ES-I3 (cell line): Measurements from ENCODE around the gene IGSF21.

ENCODE experiments used
- H3K36me3 ChIP-seq: 2 replicates; pipeline ENCODE4 v1.6.1; 2013; ENCODE audit warnings: mild to moderate bottlenecking, low read length, control low read depth, moderate library complexity; ENCODE audit not compliant: insufficient read depth
- H3K4me1 ChIP-seq: 2 replicates; pipeline ENCODE4 v1.6.1; 2013; ENCODE audit warnings: mild to moderate bottlenecking, control low read depth, low read length; ENCODE audit not compliant: insufficient read depth
- H3K9ac ChIP-seq: 2 replicates; pipeline ENCODE4 v1.6.1; 2013; ENCODE audit warnings: low read depth, mild to moderate bottlenecking, low read length, moderate library complexity
- H3K9me3 ChIP-seq: 2 replicates; pipeline ENCODE4 v1.6.1; 2013; ENCODE audit warnings: mild to moderate bottlenecking, low read length, moderate library complexity; ENCODE audit not compliant: control insufficient read depth, insufficient read depth

The IGSF21 gene

DNA sequence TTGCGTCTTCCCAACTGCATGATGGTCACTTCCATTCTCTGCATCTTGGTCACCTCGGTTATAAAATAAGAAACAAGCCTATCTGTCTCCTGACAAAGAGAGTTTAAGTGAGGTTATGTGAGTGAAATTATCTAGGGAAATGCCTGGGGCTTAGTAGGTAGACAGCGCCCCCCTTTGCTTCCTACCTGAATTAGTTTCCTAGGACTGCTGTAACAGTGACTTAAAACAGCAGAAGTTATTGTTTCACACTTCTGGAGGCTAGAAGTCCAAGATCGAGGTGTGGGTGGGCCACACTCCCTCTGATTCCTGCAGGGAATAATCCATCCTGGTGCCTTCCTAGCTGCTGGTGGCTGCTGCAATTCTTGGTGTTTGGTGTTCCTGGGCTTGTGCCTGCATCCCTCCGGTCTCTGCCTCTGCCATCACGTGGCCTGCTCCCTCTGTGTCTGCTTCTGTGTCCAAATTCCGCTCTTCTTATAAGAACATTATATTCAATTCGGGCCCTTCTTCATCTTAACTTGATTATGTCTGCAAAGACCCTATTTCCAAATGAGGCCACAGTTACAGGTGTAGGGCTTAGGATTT is 92.6 kb downstream of the IGSF21 start:
- Histone ChIP-seq H3K9ac (no peak overlapping the region), H3K4me1 (peaks cover 14% of the 10 kb centered on the region), H3K36me3 (no peaks in the 10 kb centered on the region), H3K9me3 (no peaks in the 10 kb centered on the region)

DNA sequence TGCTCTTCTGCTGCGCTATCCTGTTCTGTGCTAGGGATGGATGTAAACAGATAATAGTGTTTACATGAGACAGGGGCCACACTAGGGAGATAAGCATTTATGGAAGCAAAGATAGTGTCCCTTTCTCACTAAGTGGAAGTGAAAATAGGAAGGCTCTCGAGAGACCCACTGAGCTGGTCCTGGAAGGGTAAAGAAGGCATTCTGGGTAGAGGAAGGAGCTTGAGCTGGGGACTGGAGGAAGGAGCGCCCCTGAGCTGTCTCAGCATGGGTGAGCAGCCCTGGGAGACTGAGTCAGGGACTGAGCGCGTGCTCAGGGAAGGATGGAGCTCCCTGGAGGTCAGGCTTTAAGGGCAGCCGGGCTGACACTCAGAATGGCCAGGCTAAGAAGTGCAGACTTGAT is 93.3 kb downstream of the IGSF21 start:
- Histone ChIP-seq H3K36me3 (no peaks in the 10 kb centered on the region), H3K9me3 (no peaks in the 10 kb centered on the region), H3K9ac (no peak overlapping the region), H3K4me1 (peaks cover 14% of the 10 kb centered on the region)

DNA sequence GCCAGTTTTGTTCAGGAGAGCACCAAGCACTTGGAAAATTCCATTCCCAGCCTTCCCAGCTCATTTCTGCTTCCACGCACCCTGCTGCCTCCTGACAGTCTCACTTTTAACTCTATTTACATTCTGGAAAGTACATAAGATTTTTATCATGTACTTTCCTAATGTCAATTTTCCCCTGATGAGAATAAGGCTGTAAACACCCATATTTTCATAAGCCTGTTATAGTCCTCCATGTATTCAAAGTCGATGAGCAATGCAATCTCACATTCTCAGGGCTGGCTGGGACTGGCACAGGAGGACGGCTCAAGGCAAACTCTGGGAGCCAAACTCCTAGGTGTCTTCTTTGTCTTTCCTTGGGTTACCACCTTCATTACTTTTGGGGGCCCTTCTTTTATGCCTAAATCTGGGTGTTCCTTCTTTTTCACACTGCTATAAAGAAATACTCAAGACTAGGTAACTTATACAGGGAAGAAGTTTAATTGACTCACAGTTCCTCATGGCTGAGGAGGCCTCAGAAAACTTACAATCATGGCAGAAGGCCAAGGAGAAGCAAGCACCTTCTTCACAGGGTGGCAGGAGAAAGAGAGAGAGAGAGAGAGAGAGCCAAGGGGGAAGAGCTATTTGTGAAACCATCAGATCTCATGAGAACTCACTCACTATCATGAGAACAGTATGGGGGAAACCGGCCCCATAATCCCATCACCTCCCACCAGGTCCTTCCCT is 94.6 kb downstream of the IGSF21 start:
- Histone ChIP-seq H3K9ac (no peak overlapping the region), H3K9me3 (no peaks in the 10 kb centered on the region), H3K4me1 (peaks cover 14% of the 10 kb centered on the region), H3K36me3 (no peaks in the 10 kb centered on the region)

DNA sequence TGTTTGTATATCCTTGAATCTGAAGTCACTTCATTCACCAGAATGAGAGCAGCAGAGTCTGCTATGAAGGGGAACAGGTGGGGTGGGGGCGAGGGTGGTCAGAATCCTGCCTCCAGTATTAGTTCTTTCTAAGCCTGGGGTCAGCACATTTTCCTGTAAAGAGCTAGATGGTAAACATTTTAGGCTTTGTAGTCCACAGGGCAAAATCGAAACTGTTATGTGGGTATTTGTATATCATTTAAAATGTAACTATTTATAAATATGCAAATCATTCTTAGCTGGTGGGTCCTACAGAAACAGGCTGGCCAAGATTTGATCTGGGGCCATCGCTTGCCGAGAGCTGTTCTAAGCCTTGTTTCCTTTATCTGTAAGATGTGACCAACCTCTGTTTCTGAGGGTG is 96.0 kb downstream of the IGSF21 start:
- H3K36me3 ChIP-seq = no peaks in the 10 kb centered on the region
- no peaks in the 10 kb centered on the region for H3K9me3 ChIP-seq
- peaks cover 22% of the 10 kb centered on the region for H3K4me1 ChIP-seq
- no peak overlapping the region for H3K9ac ChIP-seq

DNA sequence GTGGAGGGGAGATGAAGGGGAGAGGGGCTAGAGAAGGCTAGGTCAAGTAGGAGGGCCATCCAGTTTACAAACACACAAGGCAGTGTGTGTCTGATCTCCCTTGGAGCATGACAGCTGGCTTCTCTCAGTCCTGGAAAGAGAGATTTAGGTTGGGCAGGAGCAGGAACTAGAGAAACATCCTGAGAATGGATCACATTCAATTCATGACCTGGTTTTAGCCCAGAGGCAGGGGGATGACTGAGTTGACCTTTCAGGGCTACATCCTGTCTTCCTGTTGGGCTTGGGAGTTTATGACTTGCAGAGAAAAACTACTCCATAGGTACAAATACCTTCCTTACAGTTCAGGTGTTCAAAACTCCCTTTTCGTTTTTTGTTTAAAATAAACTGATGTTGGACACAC is 97.0 kb downstream of the IGSF21 start:
- H3K9me3 ChIP-seq = no peaks in the 10 kb centered on the region
- peaks cover 25% of the 10 kb centered on the region for H3K4me1 ChIP-seq
- no peaks in the 10 kb centered on the region for H3K36me3 ChIP-seq
- H3K9ac ChIP-seq = no peak overlapping the region

DNA sequence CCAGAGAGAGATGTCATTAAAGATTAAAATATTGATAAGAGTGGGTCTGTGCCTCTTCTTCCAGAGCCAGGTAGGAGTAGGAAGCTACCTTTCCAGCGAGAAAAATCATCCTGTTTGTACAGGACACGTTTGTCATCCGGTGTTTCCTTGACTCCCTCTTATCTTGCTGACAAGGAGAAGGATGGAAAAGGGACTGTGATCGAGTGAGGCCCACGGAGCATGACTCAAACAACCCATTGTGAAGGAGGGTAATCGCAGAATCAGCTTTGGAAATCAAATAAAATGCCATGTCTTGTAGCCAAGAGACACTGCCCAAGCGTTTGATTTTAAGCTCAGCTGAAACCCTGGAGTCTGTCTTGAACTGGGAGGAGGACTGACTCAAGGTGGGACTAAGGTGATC is 97.7 kb downstream of the IGSF21 start:
- no peak overlapping the region for H3K9ac ChIP-seq
- H3K9me3 ChIP-seq = no peaks in the 10 kb centered on the region
- H3K4me1 ChIP-seq = peaks cover 20% of the 10 kb centered on the region; the same call in 1 of the 2 replicates
- no peaks in the 10 kb centered on the region for H3K36me3 ChIP-seq

DNA sequence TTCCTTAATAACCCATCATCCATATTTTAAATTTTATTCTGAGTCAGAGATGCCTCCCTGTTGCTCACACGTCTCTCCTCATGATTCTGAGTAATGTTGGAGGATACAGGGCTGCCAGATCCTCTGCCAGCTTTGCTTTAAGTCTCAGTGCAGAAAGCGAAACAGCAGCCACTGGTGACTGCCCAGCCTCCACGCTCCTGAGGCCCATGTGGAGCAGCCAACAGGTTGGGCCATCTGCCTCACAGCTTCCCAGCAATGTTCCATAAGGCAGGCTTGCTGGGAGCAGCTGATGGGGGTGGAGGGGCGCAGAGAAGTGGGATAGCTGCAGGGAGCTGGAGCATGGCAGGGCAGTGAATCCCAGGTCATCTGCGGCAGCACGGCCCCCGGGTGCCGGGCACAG is 104.2 kb downstream of the IGSF21 start:
- Histone ChIP-seq H3K36me3 (no peaks in the 10 kb centered on the region), H3K9ac (no peak overlapping the region), H3K4me1 (peaks cover 11% of the 10 kb centered on the region; the same call in 1 of the 2 replicates), H3K9me3 (no peaks in the 10 kb centered on the region)

DNA sequence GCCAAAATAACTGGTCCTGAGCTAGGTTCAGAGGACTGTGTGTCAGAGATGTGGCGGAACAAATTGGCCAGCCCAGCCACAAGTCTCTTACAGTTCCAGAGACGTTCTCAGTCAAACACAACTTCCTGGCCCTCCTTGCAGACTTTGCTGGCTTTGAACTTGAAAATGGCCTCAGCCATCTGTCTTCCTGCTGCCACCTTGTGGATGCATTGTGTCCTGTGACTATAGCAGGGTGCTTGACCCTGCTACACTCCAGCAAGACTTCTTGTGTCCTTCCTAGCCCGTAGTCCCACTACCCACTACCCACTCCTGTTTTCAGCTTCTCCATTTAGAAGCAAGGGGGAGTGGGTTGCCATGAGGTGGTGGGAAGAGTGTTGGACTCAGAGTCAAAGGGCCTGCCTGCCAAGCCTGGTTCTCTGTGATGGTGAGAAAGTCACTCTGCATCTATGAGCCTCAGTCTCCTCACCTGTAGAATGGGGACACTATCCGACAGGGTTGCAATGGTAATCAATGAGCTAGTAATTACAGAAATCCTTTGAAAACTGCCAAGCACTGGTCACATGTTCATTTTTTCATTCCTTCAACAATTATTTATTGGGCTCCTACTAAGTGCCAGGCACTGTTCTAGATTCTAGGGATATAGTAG is 109.9 kb downstream of the IGSF21 start:
- no peaks in the 10 kb centered on the region for H3K4me1 ChIP-seq
- no peak overlapping the region for H3K9ac ChIP-seq
- H3K36me3 ChIP-seq = no peaks in the 10 kb centered on the region
- no peaks in the 10 kb centered on the region for H3K9me3 ChIP-seq

DNA sequence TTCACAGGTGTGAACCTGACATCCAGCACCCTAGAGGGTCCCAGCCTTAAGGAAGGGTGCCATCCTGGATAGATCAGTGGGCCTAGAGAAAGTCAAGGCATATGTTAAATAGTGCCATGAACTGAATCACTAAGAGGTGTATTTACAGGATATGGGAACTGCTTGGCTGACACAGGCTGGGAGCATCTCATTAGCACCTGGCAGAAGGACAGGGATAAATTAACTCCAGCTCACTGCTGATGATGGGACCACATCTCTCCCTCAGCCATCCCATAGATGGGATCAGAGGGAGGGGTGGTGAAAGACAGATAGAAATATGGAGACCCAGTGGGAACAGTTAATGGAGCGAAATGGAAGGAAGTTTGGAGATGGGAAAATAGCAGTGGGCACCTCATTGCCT is 122.0 kb downstream of the IGSF21 start:
- Histone ChIP-seq H3K4me1 (peaks cover 18% of the 10 kb centered on the region), H3K9me3 (peaks cover 13% of the 10 kb centered on the region), H3K9ac (no peak overlapping the region), H3K36me3 (no peaks in the 10 kb centered on the region)

DNA sequence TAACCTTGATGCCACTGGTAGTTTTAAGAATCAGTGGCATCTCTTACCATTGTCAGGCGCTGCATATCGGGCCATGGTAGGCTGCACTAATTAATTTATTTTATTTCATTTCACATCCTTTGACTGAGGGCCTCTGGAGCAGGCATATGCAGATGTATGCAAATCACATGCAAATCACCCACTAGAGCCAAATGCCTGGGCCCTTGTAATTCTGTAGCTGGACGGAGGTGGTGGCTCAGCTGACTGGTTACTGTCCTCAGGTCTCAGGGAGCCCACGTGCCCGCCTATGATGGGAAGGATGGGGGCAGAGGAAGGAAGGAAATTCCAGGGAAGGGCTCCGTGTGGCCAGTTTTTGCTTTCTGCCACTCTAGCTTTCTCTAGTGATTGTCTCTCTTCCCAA is 122.7 kb downstream of the IGSF21 start:
- Histone ChIP-seq H3K36me3 (no peaks in the 10 kb centered on the region), H3K4me1 (peaks cover 18% of the 10 kb centered on the region), H3K9me3 (peaks cover 13% of the 10 kb centered on the region), H3K9ac (no peak overlapping the region)

DNA sequence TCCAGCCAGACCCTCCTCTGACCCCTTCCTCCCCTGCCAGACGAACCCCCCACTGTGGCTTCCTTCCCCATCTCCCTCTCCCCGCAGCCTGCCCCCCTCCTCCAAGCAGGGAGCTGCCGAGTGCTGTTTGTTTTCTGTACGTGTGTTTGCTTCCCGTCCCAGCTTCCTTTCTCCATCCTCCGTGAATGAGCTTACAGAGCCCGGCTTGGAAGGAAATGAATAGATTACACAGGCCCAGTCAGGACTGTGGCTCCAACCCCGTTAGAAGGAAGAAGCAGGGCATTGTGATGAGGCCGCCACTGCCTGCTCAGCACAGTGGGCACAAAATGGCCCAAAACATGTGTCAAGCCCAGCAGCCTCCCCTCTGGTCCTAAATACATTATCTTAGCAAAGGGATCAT is 123.2 kb downstream of the IGSF21 start:
- Histone ChIP-seq H3K9me3 (peaks cover 13% of the 10 kb centered on the region), H3K4me1 (peaks cover 18% of the 10 kb centered on the region)

DNA sequence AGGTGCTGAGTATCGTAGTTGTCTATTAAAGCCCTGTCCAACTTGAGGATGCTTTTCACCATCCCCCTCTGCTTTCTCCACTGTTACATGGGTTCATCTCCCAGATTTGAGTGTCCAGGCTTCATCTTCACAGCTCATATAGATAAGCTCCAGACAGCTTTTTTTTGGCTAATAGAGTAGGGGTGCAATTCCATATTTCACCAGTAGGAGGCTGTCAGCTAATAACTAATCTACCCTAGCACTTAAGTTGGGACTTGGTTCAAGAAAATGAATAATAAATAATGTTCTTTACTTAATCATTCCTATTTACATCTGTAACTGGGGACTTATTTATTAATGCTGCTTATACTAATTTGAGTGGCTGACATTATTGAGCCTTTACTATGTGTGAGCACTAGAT is 124.5 kb downstream of the IGSF21 start:
- Histone ChIP-seq H3K36me3 (no peaks in the 10 kb centered on the region), H3K9me3 (peaks cover 13% of the 10 kb centered on the region), H3K9ac (no peak overlapping the region), H3K4me1 (peaks cover 18% of the 10 kb centered on the region)

More for the DNA sequence above, 123.2 kb downstream of the IGSF21 start:
- Histone ChIP-seq H3K9ac (no peak overlapping the region), H3K36me3 (no peaks in the 10 kb centered on the region)

DNA sequence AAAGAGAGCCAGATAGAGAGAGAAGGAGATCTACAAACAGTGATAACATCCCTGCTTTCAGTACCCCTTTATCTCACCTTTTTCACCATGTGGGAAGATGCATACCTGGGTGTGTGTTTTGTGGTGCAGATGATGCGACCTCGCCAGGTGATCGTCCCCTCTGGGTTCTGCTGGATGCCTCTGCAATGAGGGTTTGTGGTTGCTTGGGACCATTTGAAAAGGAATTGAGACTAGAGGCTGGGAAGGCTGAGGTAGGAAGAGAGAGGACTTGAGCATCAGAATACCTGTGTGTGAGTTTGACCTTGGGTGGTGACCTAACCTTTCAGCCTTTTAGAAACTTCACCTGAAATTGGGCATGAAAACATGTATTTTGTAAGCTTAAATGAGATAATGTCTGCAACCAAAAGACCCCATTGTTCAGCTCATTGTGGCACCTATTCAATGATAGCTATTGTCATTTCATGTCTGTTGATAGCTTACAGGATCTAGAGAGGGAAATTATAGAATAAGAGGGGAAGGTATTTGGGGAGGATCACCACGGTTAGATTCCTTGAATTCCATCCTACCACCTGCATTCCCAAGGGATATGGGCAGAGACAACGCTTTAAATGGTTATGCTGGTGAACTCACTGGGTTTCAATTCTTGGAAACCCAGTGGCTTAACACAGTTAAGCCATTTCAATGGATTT is 125.7 kb downstream of the IGSF21 start:
- H3K36me3 ChIP-seq = no peaks in the 10 kb centered on the region
- H3K9ac ChIP-seq = no peak overlapping the region
- H3K4me1 ChIP-seq = peaks cover 21% of the 10 kb centered on the region
- peaks cover 13% of the 10 kb centered on the region for H3K9me3 ChIP-seq

DNA sequence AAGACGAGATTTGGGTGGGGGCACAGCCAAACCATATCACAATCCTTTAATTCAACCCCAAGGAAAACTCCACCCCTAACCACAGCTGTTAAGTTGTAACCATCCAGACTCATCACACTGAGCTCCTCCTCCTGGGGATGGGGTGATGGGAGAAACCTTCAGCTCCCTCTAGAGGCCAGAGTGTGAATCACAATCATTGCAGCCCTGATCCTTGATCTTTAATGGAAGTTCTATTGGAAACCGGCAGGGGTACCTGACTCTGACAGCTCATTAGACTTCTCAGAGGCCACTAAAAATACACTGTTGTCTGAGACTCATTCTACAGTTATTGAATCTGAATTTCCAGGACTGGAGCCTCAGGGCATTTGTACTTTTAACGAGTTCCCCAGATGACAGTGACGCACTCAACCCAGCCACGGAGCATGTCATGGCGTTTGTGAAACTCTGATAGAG is 127.2 kb downstream of the IGSF21 start:
- H3K36me3 ChIP-seq = no peaks in the 10 kb centered on the region
- H3K9ac ChIP-seq = no peak overlapping the region
- peaks cover 13% of the 10 kb centered on the region for H3K9me3 ChIP-seq
- peaks cover 26% of the 10 kb centered on the region for H3K4me1 ChIP-seq
